OCI-LY1 (cell line): ENCODE data around the gene DHX38.

ENCODE experiments used
- H2AFZ ChIP-seq: fragments of 200-600 bp; sonication (generic), shearing (Covaris generic); 2 replicates; pipeline ENCODE4 v1.6.0; 2014; ENCODE audit warnings: antibody characterized with exemption, mild to moderate bottlenecking, low read length
- H3F3A ChIP-seq: fragments of 200-600 bp; sonication (generic), shearing (Covaris generic); 2 replicates; pipeline ENCODE4 v1.6.0; 2014; ENCODE audit warnings: mild to moderate bottlenecking, antibody characterized with exemption, low read length, moderate library complexity; ENCODE audit not compliant: insufficient read depth
- H3K27ac ChIP-seq: fragments of 200-600 bp; sonication (generic); 2 replicates; pipeline ENCODE4 v1.5.1; 2014; ENCODE audit warnings: low read length, mixed run types, mild to moderate bottlenecking, low read depth; ENCODE audit not compliant: poor library complexity, severe bottlenecking
- H3K27me3 ChIP-seq: fragments of 200-600 bp; sonication (generic); 2 replicates; pipeline ENCODE4 v1.6.0; 2014; ENCODE audit warnings: antibody characterized with exemption, mild to moderate bottlenecking, low read length, moderate library complexity; ENCODE audit not compliant: insufficient read depth
- H3K36me3 ChIP-seq: fragments of 200-600 bp; sonication (generic); 2 replicates; pipeline ENCODE4 v1.6.1; 2014; ENCODE audit warnings: mild to moderate bottlenecking, antibody characterized with exemption, low read length, moderate library complexity, mixed read lengths; ENCODE audit not compliant: insufficient read depth
- H3K4me1 ChIP-seq: fragments of 200-600 bp; sonication (generic); 2 replicates; pipeline ENCODE4 v1.5.1; 2014; ENCODE audit warnings: mild to moderate bottlenecking, low read length, moderate library complexity; ENCODE audit not compliant: insufficient read depth, severe bottlenecking
- H3K4me2 ChIP-seq: fragments of 200-600 bp; sonication (generic), shearing (Covaris generic); 2 replicates; pipeline ENCODE4 v1.6.1; 2014; ENCODE audit warnings: low read length
- H3K4me3 ChIP-seq: fragments of 200-600 bp; sonication (generic); 2 replicates; pipeline ENCODE4 v1.5.1; 2014; ENCODE audit warnings: low read length, low read depth, mild to moderate bottlenecking, mixed read lengths; ENCODE audit not compliant: poor library complexity, severe bottlenecking
- H3K79me2 ChIP-seq: fragments of 200-600 bp; shearing (Covaris generic); 2 replicates; pipeline ENCODE4 v1.6.1; 2016; ENCODE audit warnings: mixed run types, low read length, mixed read lengths; ENCODE audit not compliant: insufficient read depth
- H3K9ac ChIP-seq: fragments of 200-600 bp; sonication (generic), shearing (Covaris generic); 2 replicates; pipeline ENCODE4 v1.6.1; 2014; ENCODE audit warnings: mild to moderate bottlenecking, low read length, mixed read lengths
- H3K9me2 ChIP-seq: fragments of 200-600 bp; sonication (generic), shearing (Covaris generic); 2 replicates; pipeline ENCODE4 v1.6.1; 2014; ENCODE audit warnings: low read depth, mild to moderate bottlenecking, low read length, mixed read lengths
- H3K9me3 ChIP-seq: fragments of 200-600 bp; shearing (Covaris generic); 2 replicates; pipeline ENCODE4 v1.6.1; 2014; ENCODE audit warnings: low read length, mixed read lengths
- H4K20me1 ChIP-seq: fragments of 200-600 bp; sonication (generic), shearing (Covaris generic); 2 replicates; pipeline ENCODE4 v1.6.0; 2016; ENCODE audit warnings: mild to moderate bottlenecking, low read length; ENCODE audit not compliant: insufficient read depth
- EZH2 ChIP-seq: fragments of 200-600 bp; sonication (generic), shearing (Covaris generic); IDR thresholded peaks from 2 replicates; pipeline ENCODE4 v1.8.0; 2017; ENCODE audit warnings: borderline replicate concordance, mixed run types, mild to moderate bottlenecking, antibody characterized with exemption, low read length, moderate library complexity, mixed read lengths
- TF ChIP-seq, protein P1 (sequence below): fragments of 200-600 bp; sonication (generic), shearing (Covaris generic); IDR thresholded peaks from 2 replicates; pipeline ENCODE4 v1.5.1; 2017; ENCODE audit warnings: mild to moderate bottlenecking, antibody characterized with exemption, low read length, moderate library complexity, mixed read lengths

DHX38 gene

DNA sequence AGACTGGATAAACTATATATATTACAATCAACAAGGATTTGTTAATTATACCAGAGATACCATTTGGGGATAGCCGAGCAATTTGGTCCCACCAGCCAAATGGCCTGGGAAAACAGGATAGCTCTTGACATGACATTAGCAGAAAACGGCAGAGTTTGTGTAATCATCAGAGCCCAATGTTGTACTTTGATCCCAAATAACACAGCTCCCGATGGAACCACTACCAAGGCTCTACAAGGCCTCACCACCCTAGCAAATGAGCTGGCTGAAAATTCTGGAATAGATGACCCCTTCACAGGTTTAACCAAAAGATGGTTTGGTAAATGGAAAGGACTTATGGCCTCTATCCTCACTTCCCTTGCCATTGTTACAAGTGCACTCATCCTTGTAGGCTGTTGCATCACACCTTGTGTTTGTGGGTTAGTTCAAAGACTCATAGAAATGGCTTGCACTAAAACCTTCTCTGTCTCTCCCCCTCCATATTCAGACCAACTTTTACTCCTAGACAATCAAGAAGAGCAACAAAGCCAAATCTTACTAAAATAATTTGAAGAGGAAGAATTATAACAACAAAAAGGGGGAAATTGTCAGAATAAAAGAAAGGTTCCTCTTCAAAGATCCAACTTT lies 9.8 kb upstream of the DHX38 start:
- Histone ChIP-seq H3K4me3 (no peak overlapping the region), H3K36me3 (peaks cover 48% of the 10 kb centered on the region), H3K9me3 (0 out of 2 replicates have a peak, but pooled peaks cover 8% of the 10 kb centered on the region), H2AFZ (no peak overlapping the region), H3K4me1 (no peaks in the 10 kb centered on the region), H3K79me2 (no peaks in the 10 kb centered on the region), H3K4me2 (no peak overlapping the region), H3F3A (no peaks in the 10 kb centered on the region), H3K27ac (no peak overlapping the region), H3K9me2 (no peaks in the 10 kb centered on the region), H4K20me1 (no peaks in the 10 kb centered on the region), H3K27me3 (no peaks in the 10 kb centered on the region), H3K9ac (no peak overlapping the region)
- no peak for TF ChIP-seq EZH2
- TF ChIP-seq, protein P1, sequence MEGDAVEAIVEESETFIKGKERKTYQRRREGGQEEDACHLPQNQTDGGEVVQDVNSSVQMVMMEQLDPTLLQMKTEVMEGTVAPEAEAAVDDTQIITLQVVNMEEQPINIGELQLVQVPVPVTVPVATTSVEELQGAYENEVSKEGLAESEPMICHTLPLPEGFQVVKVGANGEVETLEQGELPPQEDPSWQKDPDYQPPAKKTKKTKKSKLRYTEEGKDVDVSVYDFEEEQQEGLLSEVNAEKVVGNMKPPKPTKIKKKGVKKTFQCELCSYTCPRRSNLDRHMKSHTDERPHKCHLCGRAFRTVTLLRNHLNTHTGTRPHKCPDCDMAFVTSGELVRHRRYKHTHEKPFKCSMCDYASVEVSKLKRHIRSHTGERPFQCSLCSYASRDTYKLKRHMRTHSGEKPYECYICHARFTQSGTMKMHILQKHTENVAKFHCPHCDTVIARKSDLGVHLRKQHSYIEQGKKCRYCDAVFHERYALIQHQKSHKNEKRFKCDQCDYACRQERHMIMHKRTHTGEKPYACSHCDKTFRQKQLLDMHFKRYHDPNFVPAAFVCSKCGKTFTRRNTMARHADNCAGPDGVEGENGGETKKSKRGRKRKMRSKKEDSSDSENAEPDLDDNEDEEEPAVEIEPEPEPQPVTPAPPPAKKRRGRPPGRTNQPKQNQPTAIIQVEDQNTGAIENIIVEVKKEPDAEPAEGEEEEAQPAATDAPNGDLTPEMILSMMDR: no peak

DNA sequence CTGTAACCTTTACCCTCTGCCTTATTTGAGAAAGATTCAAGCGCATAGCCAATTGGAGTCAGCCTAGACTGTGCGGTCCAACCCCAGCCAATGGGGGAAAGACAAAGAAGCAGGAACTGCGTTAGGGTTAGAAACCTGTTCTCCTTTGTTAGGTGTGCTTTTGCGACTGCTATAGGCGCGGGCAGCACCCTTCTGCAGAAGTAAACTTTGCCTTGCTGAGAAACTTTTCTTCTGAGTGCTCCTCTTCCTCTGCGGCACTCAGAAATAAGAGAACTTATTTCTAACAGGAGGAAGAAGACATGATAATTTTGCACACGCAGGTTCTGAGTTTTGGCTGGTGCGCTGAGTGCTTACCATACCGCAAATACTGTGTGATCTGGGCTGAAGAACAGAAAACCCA lies 9.2 kb upstream of the DHX38 start:
- Histone ChIP-seq H3K4me3 (no peak overlapping the region), H2AFZ (no peak overlapping the region), H3K27ac (no peak overlapping the region), H3K79me2 (no peaks in the 10 kb centered on the region), H4K20me1 (no peaks in the 10 kb centered on the region), H3K9ac (no peak overlapping the region), H3K9me3 (0 out of 2 replicates have a peak, but pooled peaks cover 8% of the 10 kb centered on the region), H3F3A (no peaks in the 10 kb centered on the region), H3K4me1 (no peaks in the 10 kb centered on the region), H3K4me2 (no peak overlapping the region), H3K9me2 (no peaks in the 10 kb centered on the region), H3K36me3 (peaks cover 53% of the 10 kb centered on the region), H3K27me3 (no peaks in the 10 kb centered on the region)
- TF ChIP-seq, protein P1: no peak
- no peak for TF ChIP-seq EZH2

DNA sequence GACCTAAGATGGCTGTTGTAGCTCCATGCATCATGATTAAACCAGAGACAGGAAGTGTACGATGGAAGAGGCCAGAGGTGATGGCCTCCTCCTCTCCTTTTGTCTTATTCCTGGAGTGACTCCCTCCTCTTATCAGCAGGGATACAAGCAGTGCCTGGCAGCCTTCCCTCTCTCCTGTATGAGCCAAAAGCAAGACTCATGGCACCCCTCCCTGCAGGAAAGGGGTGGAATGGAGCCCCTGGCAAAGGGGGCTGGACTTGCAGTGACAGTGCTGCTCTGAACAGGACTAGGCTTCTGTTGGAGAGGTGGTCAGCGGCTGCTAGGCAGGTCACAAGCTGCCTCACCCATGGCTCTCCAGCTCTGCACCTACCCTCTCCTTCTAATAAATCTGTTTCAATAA lies 8.6 kb upstream of the DHX38 start:
- no peaks in the 10 kb centered on the region for H4K20me1 ChIP-seq
- no peaks in the 10 kb centered on the region for H3K4me1 ChIP-seq
- no peak overlapping the region for H3K4me3 ChIP-seq
- H3K36me3 ChIP-seq: peaks cover 59% of the 10 kb centered on the region
- H2AFZ ChIP-seq: no peak overlapping the region
- no peaks in the 10 kb centered on the region for H3K9me2 ChIP-seq
- 0 out of 2 replicates have a peak, but pooled peaks cover 8% of the 10 kb centered on the region for H3K9me3 ChIP-seq
- no peaks in the 10 kb centered on the region for H3K79me2 ChIP-seq
- no peak overlapping the region for H3K4me2 ChIP-seq
- no peaks in the 10 kb centered on the region for H3F3A ChIP-seq
- H3K27me3 ChIP-seq: no peaks in the 10 kb centered on the region
- no peak overlapping the region for H3K9ac ChIP-seq
- H3K27ac ChIP-seq: no peak overlapping the region
- TF ChIP-seq, protein P1: no peak
- no peak for TF ChIP-seq EZH2
